ENCODE measurements around the gene EXD2. TPM values are rescaled to one million over a fixed set of nuclear protein-coding genes. Genes with fewer than 3 reads are reported as not detected.
"Not testable (repeated sequence)": the region's sequence is repeated elsewhere in the genome, so short reads cannot be mapped to it uniquely, and the experiment has no call there.

Gene EXD2, protein sequence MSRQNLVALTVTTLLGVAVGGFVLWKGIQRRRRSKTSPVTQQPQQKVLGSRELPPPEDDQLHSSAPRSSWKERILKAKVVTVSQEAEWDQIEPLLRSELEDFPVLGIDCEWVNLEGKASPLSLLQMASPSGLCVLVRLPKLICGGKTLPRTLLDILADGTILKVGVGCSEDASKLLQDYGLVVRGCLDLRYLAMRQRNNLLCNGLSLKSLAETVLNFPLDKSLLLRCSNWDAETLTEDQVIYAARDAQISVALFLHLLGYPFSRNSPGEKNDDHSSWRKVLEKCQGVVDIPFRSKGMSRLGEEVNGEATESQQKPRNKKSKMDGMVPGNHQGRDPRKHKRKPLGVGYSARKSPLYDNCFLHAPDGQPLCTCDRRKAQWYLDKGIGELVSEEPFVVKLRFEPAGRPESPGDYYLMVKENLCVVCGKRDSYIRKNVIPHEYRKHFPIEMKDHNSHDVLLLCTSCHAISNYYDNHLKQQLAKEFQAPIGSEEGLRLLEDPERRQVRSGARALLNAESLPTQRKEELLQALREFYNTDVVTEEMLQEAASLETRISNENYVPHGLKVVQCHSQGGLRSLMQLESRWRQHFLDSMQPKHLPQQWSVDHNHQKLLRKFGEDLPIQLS
- total RNA-seq, result 13.6 and 20.6 TPM in 2 replicates
- 12.0 TPM for polyA plus RNA-seq (2012)

GRCh38 chr14:69191340-69192111 is at the start of gene EXD2:
EXD2 (plus strand) TSS chr14:69191498; CDS start chr14:69209471, 17,973 bp downstream.
- DNase-seq (ENCODE audit: low read depth), result peak; percentile 90

DNA sequence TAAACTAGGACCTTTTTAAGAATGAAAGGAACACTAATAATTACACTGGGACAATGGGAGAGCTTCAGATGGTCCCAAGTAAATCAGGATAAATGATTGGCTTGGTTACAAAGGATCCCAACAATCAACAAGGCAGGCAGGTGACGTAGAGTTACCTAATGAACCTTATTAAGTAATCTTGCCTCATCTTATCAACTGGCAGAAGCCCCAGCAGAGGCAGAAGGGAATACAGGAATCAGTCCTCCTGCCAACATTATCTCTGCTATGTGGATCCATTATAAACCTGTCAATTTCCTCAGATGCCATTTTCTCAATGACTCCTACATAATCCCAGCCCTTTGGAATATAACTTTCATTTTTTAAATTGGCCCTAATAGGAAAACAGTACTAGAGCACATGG is 49.7 kb upstream of the EXD2 start:
- DNase-seq (ENCODE audit: low read depth), result no peak

DNA sequence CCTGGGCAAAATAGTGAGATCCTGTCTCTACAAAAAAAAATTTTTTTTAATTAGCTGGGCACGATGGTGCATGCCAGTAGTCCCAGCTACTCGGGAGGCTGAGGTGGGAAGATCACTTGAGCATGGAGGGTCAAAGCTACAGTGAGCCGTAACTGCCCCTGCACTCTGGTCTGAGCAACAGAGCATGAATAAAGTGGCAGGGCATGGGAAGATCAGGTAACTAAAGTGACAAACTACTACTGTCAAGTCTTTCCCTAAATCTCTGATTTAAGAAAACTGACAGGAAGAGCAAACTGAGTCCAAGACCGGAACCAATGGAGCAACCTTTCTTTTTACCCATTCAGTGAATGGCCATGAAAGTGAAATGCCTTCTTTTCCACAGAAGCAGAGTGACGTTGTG is 49.2 kb upstream of the EXD2 start:
- DNase-seq (ENCODE audit: low read depth), result no peak

- DNase-seq (ENCODE audit: low read depth), result no peak
These were observed 41.6 kb upstream of the EXD2 start for GRCh38 chr14:69149461-69150244.

- DNase-seq (ENCODE audit: low read depth), result peak; percentile 81
These were observed 39.7 kb upstream of the EXD2 start for GRCh38 chr14:69151458-69152180.

- peak; percentile 80 for DNase-seq (ENCODE audit: low read depth)
These were observed 39.0 kb upstream of the EXD2 start for GRCh38 chr14:69152181-69152901.

DNA sequence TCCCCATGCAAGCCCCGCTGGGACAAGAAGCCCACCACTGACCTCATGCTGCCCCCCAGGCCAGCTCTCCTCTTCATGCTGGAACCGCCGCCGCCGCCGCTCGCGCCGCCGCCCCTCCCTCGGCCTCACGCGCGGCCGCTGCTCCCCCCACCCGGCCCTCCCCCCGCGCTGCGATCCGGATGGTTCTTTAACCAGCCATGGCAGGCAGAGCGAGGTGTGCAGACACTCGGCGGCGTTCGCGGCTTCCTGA is 38.5 kb upstream of the EXD2 start, which contains the start of gene DCAF5:
Gene DCAF5, minus strand, starts transcription at position 218 of the 250 bp plus-strand sequence. Its CDS starts 141 bp downstream, at position 77.
- no peak for DNase-seq (ENCODE audit: low read depth)

- DNase-seq (ENCODE audit: low read depth), result peak; percentile 95
These were observed 38.0 kb upstream of the EXD2 start for GRCh38 chr14:69153152-69153872.

GRCh38 chr14:69153873-69154270 is 37.4 kb upstream of the EXD2 start:
- DNase-seq (ENCODE audit: low read depth), result peak; percentile 72

- DNase-seq (ENCODE audit: low read depth), result no peak
These were observed 36.5 kb upstream of the EXD2 start for GRCh38 chr14:69154779-69155178.

DNA sequence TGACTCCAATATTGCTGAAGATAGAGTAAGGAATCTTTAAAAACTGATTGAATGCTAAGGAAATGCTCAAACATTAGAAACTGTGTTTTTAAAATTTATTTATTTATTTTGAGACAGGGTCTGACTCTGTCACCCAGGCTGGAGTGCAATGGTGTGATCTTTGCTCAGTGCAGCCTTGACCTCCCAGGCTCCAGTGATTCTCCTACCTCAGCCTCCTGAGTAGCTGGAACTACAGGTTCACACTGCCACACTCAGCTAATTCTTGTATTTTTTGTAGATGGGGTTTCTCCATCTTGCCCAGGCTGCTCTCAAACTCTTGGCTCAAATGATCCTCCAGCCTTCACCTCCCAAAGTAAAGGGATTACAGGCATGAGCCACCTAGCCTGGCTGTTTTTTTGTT is 35.1 kb upstream of the EXD2 start:
- DNase-seq (ENCODE audit: low read depth), result no peak

DNA sequence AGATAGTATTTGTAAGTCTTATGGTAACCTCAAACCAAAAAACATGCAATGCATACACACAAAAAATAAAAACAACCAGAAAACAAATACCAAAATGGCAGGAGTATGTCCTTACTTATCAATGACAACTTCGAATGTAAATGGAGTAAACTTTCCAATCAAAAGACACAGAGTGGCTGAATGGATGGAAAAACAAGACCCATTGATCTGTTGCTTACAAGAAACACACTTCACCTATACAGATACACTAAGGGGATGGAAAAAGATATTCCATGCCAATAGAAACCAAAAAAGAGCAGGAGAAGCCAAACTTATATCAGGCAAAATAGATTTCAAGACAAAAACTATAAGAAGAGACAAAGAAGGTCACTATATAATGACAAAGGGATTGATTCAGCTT is 29.7 kb upstream of the EXD2 start:
- DNase-seq (ENCODE audit: low read depth), result no peak

GRCh38 chr14:69165787-69166186 is 25.5 kb upstream of the EXD2 start:
- not testable (repeated sequence) for DNase-seq (ENCODE audit: low read depth)

DNA sequence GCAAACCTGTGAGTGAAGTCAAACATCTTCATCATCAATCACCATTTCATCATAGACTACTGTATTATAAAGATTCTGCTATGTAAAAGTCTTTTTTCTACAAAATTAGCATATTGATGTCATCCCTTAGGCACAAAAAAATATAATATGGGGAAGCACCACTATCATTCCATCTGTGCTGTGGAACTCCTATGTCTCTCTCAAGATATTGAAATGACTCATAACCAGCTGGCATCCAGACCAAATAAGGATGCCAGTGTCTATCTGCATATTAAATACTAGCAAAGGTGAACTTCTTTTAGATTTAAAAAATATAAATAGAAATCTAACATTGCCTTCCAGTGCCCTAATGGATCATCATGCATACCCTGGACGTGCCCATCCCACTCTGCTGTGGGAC is 20.5 kb upstream of the EXD2 start:
- DNase-seq (ENCODE audit: low read depth), result peak; percentile 52

- DNase-seq (ENCODE audit: low read depth), result no peak
These were observed 19.7 kb upstream of the EXD2 start for GRCh38 chr14:69171569-69171968.

GRCh38 chr14:69175130-69175529 is 16.2 kb upstream of the EXD2 start:
- no peak for DNase-seq (ENCODE audit: low read depth)

DNA sequence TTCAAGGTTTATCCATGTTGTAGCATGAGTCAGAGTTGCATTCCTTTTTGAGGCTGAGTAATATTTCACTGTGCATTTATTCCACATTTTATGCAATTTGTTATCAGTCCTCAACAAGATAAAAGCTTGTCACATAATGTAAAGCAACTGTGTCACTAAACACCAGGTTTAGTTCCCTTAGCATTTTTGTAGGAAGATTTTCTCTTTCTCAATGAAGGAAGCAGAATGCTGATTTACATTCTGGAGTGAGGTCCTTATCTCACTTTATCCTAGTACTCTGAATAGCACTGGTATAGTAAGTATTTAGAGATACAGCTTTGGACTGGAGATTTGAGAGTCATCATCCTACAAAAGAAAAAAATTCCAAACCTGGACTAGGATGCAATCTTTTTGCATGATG is 9.8 kb upstream of the EXD2 start:
- no peak for DNase-seq (ENCODE audit: low read depth)

- DNase-seq (ENCODE audit: low read depth), result not testable (repeated sequence)
These were observed 8.7 kb upstream of the EXD2 start for GRCh38 chr14:69182580-69182979.

- DNase-seq (ENCODE audit: low read depth), result no peak
These were observed 7.6 kb upstream of the EXD2 start for GRCh38 chr14:69183735-69184134.
